Ovary (tissue), 3 donors: ENCODE results near the gene SMOC2.

Experiments used
- CTCF ChIP-seq, 3 donors: fragments of 450-650 bp in 2 of 3; fragments of 200-600 bp in 1 of 3; IDR thresholded peaks; one replicate each; pipeline versions ENCODE4 v1.5.1 to v1.8.0; 2016 to 2022; ENCODE audit warnings: antibody characterized with exemption in 3 of 3, mild to moderate bottlenecking in 1 of 3
- POLR2A ChIP-seq: fragments of 450-650 bp; IDR thresholded peaks from one replicate; pipeline ENCODE4 v1.6.1; 2017; ENCODE audit warnings: antibody characterized with exemption, mild to moderate bottlenecking, moderate library complexity
- donor health status: DM: no; HTN: no; CAD: no.

- no peak for TF ChIP-seq CTCF (IDR thresholded peaks at IDR 0.05)
- TF ChIP-seq POLR2A, result no peak
Observed at GRCh38 chr6:168615837-168616236, 174.9 kb downstream of the SMOC2 start.
